A673 (cell line): Measurements from ENCODE around the gene SMAD3.

Experiments
- EZH2 ChIP-seq: fragments of 200-600 bp; sonication (generic); IDR thresholded peaks from 2 replicates; pipeline ENCODE4 v1.6.1; 2017; ENCODE audit warnings: borderline replicate concordance, low read depth, mild to moderate bottlenecking, mixed read lengths, antibody characterized with exemption, low read length; ENCODE audit not compliant: poor library complexity, severe bottlenecking
- TF ChIP-seq, protein P1 (sequence below): fragments of 300-800, 200-600 bp; sonication (generic); conservative IDR thresholded peaks from 2 replicates; pipeline ENCODE4 v1.5.1; 2017; ENCODE audit warnings: low read depth, mild to moderate bottlenecking, antibody characterized with exemption, low read length, moderate library complexity, mixed read lengths

GRCh38 chr15:67133026-67133425 is 67.6 kb downstream of the SMAD3 start:
- TF ChIP-seq, protein P1, sequence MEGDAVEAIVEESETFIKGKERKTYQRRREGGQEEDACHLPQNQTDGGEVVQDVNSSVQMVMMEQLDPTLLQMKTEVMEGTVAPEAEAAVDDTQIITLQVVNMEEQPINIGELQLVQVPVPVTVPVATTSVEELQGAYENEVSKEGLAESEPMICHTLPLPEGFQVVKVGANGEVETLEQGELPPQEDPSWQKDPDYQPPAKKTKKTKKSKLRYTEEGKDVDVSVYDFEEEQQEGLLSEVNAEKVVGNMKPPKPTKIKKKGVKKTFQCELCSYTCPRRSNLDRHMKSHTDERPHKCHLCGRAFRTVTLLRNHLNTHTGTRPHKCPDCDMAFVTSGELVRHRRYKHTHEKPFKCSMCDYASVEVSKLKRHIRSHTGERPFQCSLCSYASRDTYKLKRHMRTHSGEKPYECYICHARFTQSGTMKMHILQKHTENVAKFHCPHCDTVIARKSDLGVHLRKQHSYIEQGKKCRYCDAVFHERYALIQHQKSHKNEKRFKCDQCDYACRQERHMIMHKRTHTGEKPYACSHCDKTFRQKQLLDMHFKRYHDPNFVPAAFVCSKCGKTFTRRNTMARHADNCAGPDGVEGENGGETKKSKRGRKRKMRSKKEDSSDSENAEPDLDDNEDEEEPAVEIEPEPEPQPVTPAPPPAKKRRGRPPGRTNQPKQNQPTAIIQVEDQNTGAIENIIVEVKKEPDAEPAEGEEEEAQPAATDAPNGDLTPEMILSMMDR: no peak
- TF ChIP-seq EZH2: no peak
